ENCODE measurements around the gene ZNF23. TPM values are rescaled to one million over a fixed set of nuclear protein-coding genes. Genes with fewer than 3 reads are reported as not detected.

The ZNF23 gene
- total RNA-seq, 1 experiment from 2014 or later: 11.1 TPM

GRCh38 chr16:71426069-71426879, 35.8 kb downstream of the ZNF23 start (continued):
- TF ChIP-seq ZBTB33 (IDR thresholded peaks at IDR 0.05; ENCODE audit: extremely low read depth, insufficient replicate concordance, low read length): no peak
- TF ChIP-seq ATF3 (IDR thresholded peaks at IDR 0.05): peak; percentile 98
- TF ChIP-seq JUND (IDR thresholded peaks at IDR 0.05): peak; percentile 54
- TF ChIP-seq ZNF274 (IDR thresholded peaks at IDR 0.05; ENCODE audit: low read depth, low read length): no peak

GRCh38 chr16:71425746-71426068, 36.3 kb downstream of the ZNF23 start:
- Histone ChIP-seq H3K4me2 (ENCODE audit: low read length) (peak overlapping the region; percentile 67; the same call in 1 of the 2 replicates), H4K20me1 (ENCODE audit: insufficient read depth) (no peaks in the 10 kb centered on the region), H3K9ac (ENCODE audit: low read length) (no peak overlapping the region), H3K9me3 (ENCODE audit: control insufficient read depth in 1 of 2, insufficient read depth in 1 of 2, low read depth in 1 of 2, low read length in 2 of 2) (peaks cover 0 to 7% of the 10 kb centered on the region in 2 experiments; a peak in 1 of 4 replicates), H2AFZ (ENCODE audit: low read depth, low read length, poor library complexity, severe bottlenecking) (no peak overlapping the region), H3K9me2 (ENCODE audit: insufficient read depth) (no peaks in the 10 kb centered on the region), H3K27ac (ENCODE audit: low read depth, low read length) (no peak overlapping the region; the same call in 1 of the 2 replicates), H3K36me3 (ENCODE audit: control insufficient read depth in 1 of 2, insufficient read depth in 2 of 2, low read length in 2 of 2) (no peaks in the 10 kb centered on the region), H3K4me3 (replicated peaks in 1 of 2; ENCODE audit: low read depth in 1 of 2, low read length in 2 of 2) (no peak overlapping the region), H3K79me2 (ENCODE audit: insufficient read depth, low read length) (no peaks in the 10 kb centered on the region), H3K4me1 (ENCODE audit: control insufficient read depth in 1 of 2, insufficient read depth in 2 of 2, low read length in 2 of 2) (peaks cover 4 to 14% of the 10 kb centered on the region in 2 experiments; a peak in 3 of 4 replicates), H3K27me3 (ENCODE audit: insufficient read depth, low read length) (no peaks in the 10 kb centered on the region)
- TF ChIP-seq MAX (IDR thresholded peaks at IDR 0.05) (no peak), ZNF274 (IDR thresholded peaks at IDR 0.05; ENCODE audit: low read depth, low read length) (no peak), JUND (IDR thresholded peaks at IDR 0.05) (no peak), EZH2 (IDR thresholded peaks at IDR 0.05) (no peak), REST (IDR thresholded peaks at IDR 0.05; ENCODE audit: low read depth) (no peak), SRF (IDR thresholded peaks at IDR 0.05; ENCODE audit: low read depth) (no peak), SP1 (IDR thresholded peaks at IDR 0.05; ENCODE audit: low read depth) (no peak), RAD21 (IDR thresholded peaks at IDR 0.05; ENCODE audit: low read depth) (no peak), ZBTB33 (IDR thresholded peaks at IDR 0.05; ENCODE audit: extremely low read depth, insufficient replicate concordance, low read length) (no peak), CBX3 (IDR thresholded peaks at IDR 0.05; ENCODE audit: low read depth) (no peak), POLR2A (IDR thresholded peaks at IDR 0.05; ENCODE audit: borderline replicate concordance, extremely low read depth, insufficient read depth, insufficient read length) (no peak), EGR1 (IDR thresholded peaks at IDR 0.05; ENCODE audit: low read depth) (no peak)
- CTCF ChIA-PET: interaction anchor here (1.5 to 2.4 kb wide), 2 partner anchors 13 to 74 kb away, joined by 7 to 8 read pairs; no protein-coding TSS in a partner anchor
- intact Hi-C loops (cut with micrococcal nuclease): no loop called here
- RAD21 ChIA-PET (ENCODE audit: low non-redundant PET in 1 of 2, low total read pairs in 2 of 2, uncharacterized antibody in 2 of 2, unreplicated experiment in 2 of 2): interaction anchor here (1.1 to 1.7 kb wide), 2 partner anchors 13 kb away, joined by 3 to 5 read pairs; no protein-coding TSS in a partner anchor
- BruUV-seq (replicated peaks): no TSS peak
- POLR2A ChIA-PET: interaction anchor here (1.8 kb wide), 1 partner anchor 186 kb away, joined by 3 read pairs; no protein-coding TSS in a partner anchor
- no peak for DNase-seq (ENCODE audit: low read depth, low spot score)
- ATAC-seq: no peak

All from HCT116 (cell line).